ENCODE measurements around the gene XPO6. TPM values are rescaled to one million over a fixed set of nuclear protein-coding genes. Genes with fewer than 3 reads are reported as not detected.

XPO6 gene
- total RNA-seq, 1 donor = 102 TPM

DNA sequence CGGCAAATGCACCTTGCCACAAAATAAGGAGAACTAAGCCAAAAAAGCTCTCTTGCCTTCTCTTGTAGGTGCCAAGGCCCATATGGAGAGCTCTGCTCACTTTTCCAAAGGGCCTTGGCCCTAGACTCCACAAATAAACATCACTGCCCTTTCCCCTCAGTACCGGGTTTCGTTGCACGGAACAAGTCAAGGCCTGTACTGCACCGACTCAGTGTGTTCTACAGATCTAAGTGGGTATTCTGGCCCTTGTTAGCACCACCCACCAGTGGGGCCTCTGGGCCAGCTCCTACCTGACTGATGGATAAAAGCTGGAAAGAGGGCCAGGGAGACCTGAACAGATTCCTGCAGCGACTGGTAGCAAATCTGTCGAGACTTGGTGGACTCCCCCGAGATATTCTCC is 104.5 kb downstream of the XPO6 start:
- no peak overlapping the region for H3K4me3 ChIP-seq (ENCODE audit: insufficient read depth, low read length)
- no peaks in the 10 kb centered on the region for H3K4me1 ChIP-seq (ENCODE audit: insufficient read depth, low read length)
- H3K9me3 ChIP-seq (ENCODE audit: low read depth, low read length) = no peaks in the 10 kb centered on the region
- H3K79me2 ChIP-seq (ENCODE audit: insufficient read depth, low read length) = peaks cover 33% of the 10 kb centered on the region
- no peaks in the 10 kb centered on the region for H3K27me3 ChIP-seq (ENCODE audit: insufficient read depth, low read length)
- peak; percentile 9 for DNase-seq (ENCODE audit: insufficient read length, low spot score, missing footprints)
- H2AFZ ChIP-seq (ENCODE audit: low read length) = no peak overlapping the region
- TF ChIP-seq CTCF (IDR thresholded peaks at IDR 0.05; ENCODE audit: extremely low read depth, low read depth, low read length) = no peak
- H3K27ac ChIP-seq (ENCODE audit: low read depth, low read length) = no peak overlapping the region
- no peak overlapping the region for H3K4me2 ChIP-seq (ENCODE audit: insufficient read depth, low read length)
- H3K36me3 ChIP-seq (ENCODE audit: insufficient read depth, low read length) = peaks cover 93% of the 10 kb centered on the region
- peaks cover 26% of the 10 kb centered on the region for H4K20me1 ChIP-seq (ENCODE audit: insufficient read depth, low read length)

- Histone ChIP-seq H4K20me1 (ENCODE audit: insufficient read depth, low read length) (peaks cover 26% of the 10 kb centered on the region), H3K4me3 (ENCODE audit: insufficient read depth, low read length) (no peak overlapping the region), H3K4me2 (ENCODE audit: insufficient read depth, low read length) (no peak overlapping the region), H3K4me1 (ENCODE audit: insufficient read depth, low read length) (no peaks in the 10 kb centered on the region), H3K36me3 (ENCODE audit: insufficient read depth, low read length) (peaks cover 93% of the 10 kb centered on the region), H3K27me3 (ENCODE audit: insufficient read depth, low read length) (no peaks in the 10 kb centered on the region), H3K79me2 (ENCODE audit: insufficient read depth, low read length) (peaks cover 29% of the 10 kb centered on the region), H3K27ac (ENCODE audit: low read depth, low read length) (no peak overlapping the region), H2AFZ (ENCODE audit: low read length) (no peak overlapping the region), H3K9me3 (ENCODE audit: low read depth, low read length) (no peaks in the 10 kb centered on the region)
- TF ChIP-seq CTCF (IDR thresholded peaks at IDR 0.05; ENCODE audit: extremely low read depth, low read depth, low read length) = no peak
- DNase-seq (ENCODE audit: insufficient read length, low spot score, missing footprints) = peak; percentile 54
Measured at GRCh38 chr16:28106467-28107215, 105.1 kb downstream of the XPO6 start.

DNA sequence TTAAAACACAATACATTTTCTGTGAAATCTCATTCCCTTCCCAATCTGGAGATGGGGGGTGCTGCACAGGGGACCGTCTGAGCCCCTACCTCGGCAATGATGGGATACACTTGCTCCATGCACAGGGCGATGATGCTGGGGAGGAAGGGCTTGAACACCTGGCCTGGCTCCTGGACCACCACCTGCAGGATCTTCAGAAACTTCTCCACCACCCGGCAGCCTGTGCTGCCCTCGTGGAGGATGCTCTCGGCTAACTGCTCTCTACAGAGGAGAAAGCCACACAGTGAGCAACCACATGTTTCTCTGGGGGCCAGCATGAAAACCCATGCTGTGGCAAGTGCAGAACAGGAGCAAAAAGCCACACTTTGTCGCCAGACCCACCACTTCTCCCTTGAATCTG is 105.8 kb downstream of the XPO6 start:
- H3K79me2 ChIP-seq (ENCODE audit: insufficient read depth, low read length) = peaks cover 28% of the 10 kb centered on the region
- H3K4me2 ChIP-seq (ENCODE audit: insufficient read depth, low read length) = no peak overlapping the region
- peaks cover 94% of the 10 kb centered on the region for H3K36me3 ChIP-seq (ENCODE audit: insufficient read depth, low read length)
- H3K27ac ChIP-seq (ENCODE audit: low read depth, low read length) = no peak overlapping the region
- no peaks in the 10 kb centered on the region for H3K27me3 ChIP-seq (ENCODE audit: insufficient read depth, low read length)
- H3K4me3 ChIP-seq (ENCODE audit: insufficient read depth, low read length) = no peak overlapping the region
- H4K20me1 ChIP-seq (ENCODE audit: insufficient read depth, low read length) = peaks cover 26% of the 10 kb centered on the region
- H2AFZ ChIP-seq (ENCODE audit: low read length) = no peak overlapping the region
- no peaks in the 10 kb centered on the region for H3K9me3 ChIP-seq (ENCODE audit: low read depth, low read length)
- DNase-seq (ENCODE audit: insufficient read length, low spot score, missing footprints) = peak; percentile 8
- no peak for TF ChIP-seq CTCF (IDR thresholded peaks at IDR 0.05; ENCODE audit: extremely low read depth, low read depth, low read length)
- no peaks in the 10 kb centered on the region for H3K4me1 ChIP-seq (ENCODE audit: insufficient read depth, low read length)

DNA sequence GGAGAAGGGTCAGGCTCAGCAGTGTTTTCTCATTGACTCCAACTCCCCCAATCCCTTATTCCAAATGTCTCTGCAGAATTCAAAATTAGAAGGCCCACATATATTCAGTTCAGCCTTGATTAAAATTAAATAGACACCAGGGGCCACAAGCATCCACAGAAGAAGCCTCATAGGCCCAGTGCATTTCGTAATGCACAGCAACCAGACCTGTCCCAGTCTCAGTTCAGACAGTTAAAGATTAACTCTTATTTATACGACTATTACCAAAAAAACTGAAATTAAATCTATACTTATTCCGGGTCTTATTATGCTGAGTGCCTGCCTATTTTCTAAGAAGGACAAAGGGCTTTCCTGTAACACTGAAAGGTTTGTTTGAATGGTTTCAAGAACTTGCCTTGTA is 106.5 kb downstream of the XPO6 start:
- peaks cover 23% of the 10 kb centered on the region for H3K79me2 ChIP-seq (ENCODE audit: insufficient read depth, low read length)
- no peak overlapping the region for H3K4me3 ChIP-seq (ENCODE audit: insufficient read depth, low read length)
- H3K27me3 ChIP-seq (ENCODE audit: insufficient read depth, low read length) = no peaks in the 10 kb centered on the region
- no peak overlapping the region for H2AFZ ChIP-seq (ENCODE audit: low read length)
- peaks cover 94% of the 10 kb centered on the region for H3K36me3 ChIP-seq (ENCODE audit: insufficient read depth, low read length)
- TF ChIP-seq CTCF (IDR thresholded peaks at IDR 0.05; ENCODE audit: extremely low read depth, low read depth, low read length) = no peak
- H3K9me3 ChIP-seq (ENCODE audit: low read depth, low read length) = no peaks in the 10 kb centered on the region
- H3K27ac ChIP-seq (ENCODE audit: low read depth, low read length) = no peak overlapping the region
- H3K4me2 ChIP-seq (ENCODE audit: insufficient read depth, low read length) = no peak overlapping the region
- DNase-seq (ENCODE audit: insufficient read length, low spot score, missing footprints) = no peak
- no peaks in the 10 kb centered on the region for H3K4me1 ChIP-seq (ENCODE audit: insufficient read depth, low read length)
- H4K20me1 ChIP-seq (ENCODE audit: insufficient read depth, low read length) = peaks cover 30% of the 10 kb centered on the region

Data from osteoblast (primary cell).